Keratinocyte (primary cell): ENCODE measurements around the gene CYP4F11. TPM values are rescaled to one million over a fixed set of nuclear protein-coding genes. Genes with fewer than 3 reads are reported as not detected.

Experiments used
- DNase-seq: peaks from one replicate; pipeline ENCODE4 v3.0.0-alpha.2; 2011; ENCODE audit warnings: low read depth, missing footprints, low spot score
- FAIRE-seq: peaks from 2 replicates; lab custom pipeline; 2011; peaks lifted over from hg19 to GRCh38; lab: Jason Lieb, UNC
- H2AFZ ChIP-seq: 2 replicates; pipeline ENCODE4 v1.6.0; 2012; ENCODE audit warnings: low read length, control low read depth, inconsistent platforms; ENCODE audit not compliant: control insufficient read depth
- H3K27ac ChIP-seq: 2 replicates; pipeline ENCODE4 v1.5.1; 2011; ENCODE audit warnings: low read length; ENCODE audit not compliant: control insufficient read depth, insufficient read depth
- H3K27me3 ChIP-seq: 3 replicates; pipeline ENCODE4 v1.6.0; 2011; ENCODE audit warnings: low read length; ENCODE audit not compliant: control insufficient read depth, insufficient read depth; ENCODE audit errors: extremely low read depth
- H3K36me3 ChIP-seq, 2 experiments: 2 replicates in 1 of 2; 3 replicates in 1 of 2; pipeline ENCODE4 v1.5.1; 2011; ENCODE audit warnings: low read length in 2 of 2, mild to moderate bottlenecking in 1 of 2; ENCODE audit not compliant: control insufficient read depth in 2 of 2, insufficient read depth in 2 of 2; ENCODE audit errors: extremely low read depth in 1 of 2
- H3K4me1 ChIP-seq: 3 replicates; pipeline ENCODE4 v1.5.1; 2011; ENCODE audit warnings: low read length; ENCODE audit not compliant: control insufficient read depth, insufficient read depth; ENCODE audit errors: extremely low read depth
- H3K4me2 ChIP-seq: 3 replicates; pipeline ENCODE4 v1.6.0; 2011; ENCODE audit warnings: low read depth, low read length; ENCODE audit not compliant: control insufficient read depth, insufficient read depth; ENCODE audit errors: extremely low read depth
- H3K4me3 ChIP-seq, 3 experiments: fragments of 200-600 bp in 1 of 3; sonication (generic) in 1 of 3; 2 replicates in 2 of 3; 3 replicates in 1 of 3; pipeline ENCODE4 v1.5.1; 2011 to 2016; ENCODE audit warnings: low read length in 3 of 3, mild to moderate bottlenecking in 3 of 3, control low read depth in 2 of 3, inconsistent platforms in 1 of 3, low read depth in 1 of 3, mixed read lengths in 1 of 3, mixed run types in 1 of 3, moderate library complexity in 1 of 3; ENCODE audit not compliant: control insufficient read depth in 2 of 3, insufficient read depth in 2 of 3; ENCODE audit errors: extremely low read depth in 1 of 3
- H3K79me2 ChIP-seq: 2 replicates; pipeline ENCODE4 v1.6.0; 2012; ENCODE audit warnings: low read length; ENCODE audit not compliant: control insufficient read depth, insufficient read depth
- H3K9ac ChIP-seq: 3 replicates; pipeline ENCODE4 v1.6.0; 2011; ENCODE audit warnings: low read length; ENCODE audit not compliant: control insufficient read depth, insufficient read depth; ENCODE audit errors: extremely low read depth
- H3K9me1 ChIP-seq: 3 replicates; pipeline ENCODE4 v1.6.0; 2011; ENCODE audit warnings: low read length; ENCODE audit not compliant: control insufficient read depth, insufficient read depth; ENCODE audit errors: extremely low read depth
- H3K9me3 ChIP-seq: 2 replicates; pipeline ENCODE4 v1.5.1; 2012; ENCODE audit warnings: low read depth, low read length; ENCODE audit not compliant: control insufficient read depth
- H4K20me1 ChIP-seq: 3 replicates; pipeline ENCODE4 v1.6.0; 2011; ENCODE audit warnings: low read length; ENCODE audit not compliant: control insufficient read depth, insufficient read depth; ENCODE audit errors: extremely low read depth
- CTCF ChIP-seq, 3 experiments: IDR thresholded peaks in 1 of 3; conservative IDR thresholded peaks in 1 of 3; optimal IDR thresholded peaks in 1 of 3; 2 replicates in 2 of 3; 3 replicates in 1 of 3; pipeline versions ENCODE3 to v1.5.1; 2011; ENCODE audit warnings: low read length in 3 of 3, mild to moderate bottlenecking in 3 of 3, moderate library complexity in 2 of 3, control low read depth in 1 of 3, inconsistent platforms in 1 of 3; ENCODE audit not compliant: insufficient read depth in 2 of 3; ENCODE audit errors: extremely low read depth in 1 of 3
- EZH2 ChIP-seq: IDR thresholded peaks from one replicate; pipeline ENCODE4 v1.6.1; 2012; ENCODE audit warnings: inconsistent platforms, mild to moderate bottlenecking, low read length, moderate library complexity
- dilution Hi-C: fragments of 300-500 bp; cut with MboI; formaldehyde crosslinking; loops from one replicate; pipeline ENCODE4 v1.7.0; 2020; ENCODE audit warnings: low sequenced_read_pairs; ENCODE audit not compliant: extremely low pct_ligation_motif_present
- polyA plus RNA-seq, 5 experiments: library from polyadenylated mRNA; depleted of rRNA in 3 of 5; stranded (reverse) in 3 of 5; stranded (forward) in 1 of 5; unstranded in 1 of 5; fragments of >200 nt; gene quantifications; 1 replicate in 1 of 5; 2 replicates in 3 of 5; 3 replicates in 1 of 5; pipeline versions ENCODE4 v1.2.1 to v1.2.3, GENCODE V29; 2011 to 2012; ENCODE audit warnings: missing spikeins in 2 of 5, low read depth in 1 of 5, low replicate concordance in 1 of 5

Gene CYP4F11
- polyA plus RNA-seq, 1 donor (not counting 4 experiments of a cell fraction or from before 2014, with no cell fraction given), result 3.6 TPM

DNA sequence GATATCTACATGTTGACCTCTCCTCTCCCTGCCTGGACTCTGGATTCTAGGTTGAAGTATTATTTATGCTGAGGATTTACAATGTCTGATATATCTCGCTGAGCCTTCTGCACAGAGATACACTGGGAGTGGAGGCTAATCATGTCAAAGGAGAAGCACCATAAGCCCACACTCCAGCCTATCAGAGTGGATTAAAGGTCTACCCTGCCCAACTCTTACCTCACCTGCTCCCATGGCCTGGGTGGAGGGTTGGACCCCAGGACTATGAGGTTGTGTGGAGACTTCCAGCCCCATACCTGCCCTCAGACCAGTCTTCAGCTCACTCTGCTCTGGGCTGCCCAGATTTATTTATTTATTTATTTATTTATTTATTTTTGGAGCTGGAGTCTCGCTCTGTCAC lies 29.9 kb upstream of the CYP4F11 start:
- no peaks in the 10 kb centered on the region for H3K9me3 ChIP-seq
- no peaks in the 10 kb centered on the region for H3K27me3 ChIP-seq
- FAIRE-seq, result no peak
- H3K79me2 ChIP-seq, result no peaks in the 10 kb centered on the region
- no peak overlapping the region for H3K9ac ChIP-seq
- no peak for DNase-seq
- no peak for TF ChIP-seq EZH2
- no peak for TF ChIP-seq CTCF (optimal IDR thresholded peaks at IDR 0.05 in 1 of 3, IDR thresholded peaks at IDR 0.05 in 1 of 3, conservative IDR thresholded peaks at IDR 0.05 in 1 of 3; ENCODE audit: extremely low read depth in 1 of 3, insufficient read depth in 2 of 3, low read length in 3 of 3)
- H3K4me1 ChIP-seq, result no peaks in the 10 kb centered on the region
- no peaks in the 10 kb centered on the region for H4K20me1 ChIP-seq
- dilution Hi-C loops, result no loop called here
- no peaks in the 10 kb centered on the region for H3K36me3 ChIP-seq
- H3K4me3 ChIP-seq, result no peak overlapping the region
- no peak overlapping the region for H3K4me2 ChIP-seq
- no peak overlapping the region for H3K27ac ChIP-seq
- no peaks in the 10 kb centered on the region for H3K9me1 ChIP-seq
- H2AFZ ChIP-seq, result no peak overlapping the region

- no peak for FAIRE-seq
- no peak for DNase-seq
Measured at GRCh38 chr19:15962319-15962718, 28.0 kb upstream of the CYP4F11 start.

More at GRCh38 chr19:15962319-15962718, 28.0 kb upstream of the CYP4F11 start:
- H3K9me3 ChIP-seq, result no peaks in the 10 kb centered on the region
- dilution Hi-C loops, result no loop called here
- no peak overlapping the region for H3K4me2 ChIP-seq
- H3K9ac ChIP-seq, result no peak overlapping the region
- H3K4me3 ChIP-seq, result no peak overlapping the region
- H3K9me1 ChIP-seq, result no peaks in the 10 kb centered on the region
- no peak overlapping the region for H3K27ac ChIP-seq
- no peak overlapping the region for H2AFZ ChIP-seq
- H3K27me3 ChIP-seq, result no peaks in the 10 kb centered on the region
- no peak for TF ChIP-seq EZH2
- no peak for TF ChIP-seq CTCF (optimal IDR thresholded peaks at IDR 0.05 in 1 of 3, IDR thresholded peaks at IDR 0.05 in 1 of 3, conservative IDR thresholded peaks at IDR 0.05 in 1 of 3; ENCODE audit: extremely low read depth in 1 of 3, insufficient read depth in 2 of 3, low read length in 3 of 3)
- no peaks in the 10 kb centered on the region for H4K20me1 ChIP-seq
- H3K79me2 ChIP-seq, result no peaks in the 10 kb centered on the region
- H3K36me3 ChIP-seq, result no peaks in the 10 kb centered on the region
- no peaks in the 10 kb centered on the region for H3K4me1 ChIP-seq
